Activated CD4-positive, alpha-beta T cell treated with anti-CD3 and anti-CD28 coated beads for 4 hours (primary cell): ENCODE data around the gene BACH2.
"Not testable (repeated sequence)": the region's sequence is repeated elsewhere in the genome, so short reads cannot be mapped to it uniquely, and the experiment has no call there.

Experiments used
- DNase-seq, 2 donors: peaks; one replicate each; pipeline ENCODE4 v3.0.0-alpha.2; 2020

BACH2 gene

DNA sequence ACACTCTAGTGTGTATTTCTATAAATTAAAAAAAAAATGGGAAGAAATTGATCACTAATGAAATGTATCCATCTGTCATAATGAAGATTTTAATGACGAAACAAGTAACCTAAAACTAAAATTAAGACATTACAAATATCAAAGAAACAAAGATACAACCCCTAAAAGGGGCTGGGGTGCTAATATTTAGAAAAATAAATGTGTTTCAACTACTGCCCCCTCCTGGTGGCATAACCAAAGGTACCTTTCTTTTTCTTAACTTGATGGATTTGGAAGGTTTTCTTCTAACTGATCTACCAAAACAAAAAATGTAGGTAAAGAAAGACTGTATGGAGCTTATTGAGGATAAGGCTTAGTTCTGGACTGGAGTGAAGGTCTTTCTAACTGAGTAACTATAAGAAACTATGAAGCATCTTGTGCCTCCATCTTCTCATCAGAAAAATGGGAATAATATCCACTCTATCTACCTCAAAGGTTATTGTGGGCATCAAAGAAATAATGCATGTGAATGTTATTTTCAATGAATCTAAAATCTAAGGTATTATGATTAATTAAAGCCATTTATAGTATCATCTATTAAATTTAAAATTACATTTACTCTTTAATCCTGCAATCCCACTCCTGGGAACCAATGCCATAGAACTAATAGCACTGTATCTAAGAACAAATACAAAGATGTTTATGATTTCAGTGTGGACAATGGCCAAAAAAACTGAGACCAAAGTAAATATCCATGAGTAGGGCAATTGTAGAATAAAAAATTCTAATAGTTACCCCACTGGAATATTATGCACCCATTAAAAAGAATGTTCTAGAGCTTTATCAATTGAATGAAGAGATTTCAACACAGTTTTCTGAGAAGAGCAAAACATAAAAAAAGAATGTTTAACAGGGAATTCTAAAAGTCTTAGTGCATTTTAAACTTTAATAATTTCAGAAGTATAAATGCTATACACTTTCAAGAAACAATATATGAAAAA lies 117.2 kb downstream of the BACH2 start:
- peak in 1 of 2 donors; percentile 35 for DNase-seq

DNA sequence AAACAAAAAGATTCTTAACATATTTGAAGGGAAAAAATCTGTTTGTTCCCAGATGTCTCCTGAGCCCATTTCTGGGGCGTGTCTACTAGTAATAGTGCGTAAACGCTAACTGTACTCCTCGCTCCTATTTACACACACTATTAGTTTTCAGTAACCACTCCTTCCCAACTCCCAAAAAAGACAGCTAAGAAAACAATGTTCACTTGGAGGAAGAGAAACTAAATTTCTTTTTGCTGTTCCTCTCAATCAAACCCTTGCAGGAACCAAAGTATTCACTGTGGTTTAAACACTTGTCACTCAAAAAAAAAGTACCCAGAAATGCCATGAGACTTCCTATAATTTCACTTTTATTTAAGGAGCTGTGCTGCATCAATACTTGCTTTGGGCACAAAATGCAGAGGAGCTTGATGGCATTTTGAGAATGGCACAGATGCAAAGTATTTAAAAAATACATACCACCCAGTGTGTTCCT lies 118.2 kb downstream of the BACH2 start:
- DNase-seq = no peak

DNA sequence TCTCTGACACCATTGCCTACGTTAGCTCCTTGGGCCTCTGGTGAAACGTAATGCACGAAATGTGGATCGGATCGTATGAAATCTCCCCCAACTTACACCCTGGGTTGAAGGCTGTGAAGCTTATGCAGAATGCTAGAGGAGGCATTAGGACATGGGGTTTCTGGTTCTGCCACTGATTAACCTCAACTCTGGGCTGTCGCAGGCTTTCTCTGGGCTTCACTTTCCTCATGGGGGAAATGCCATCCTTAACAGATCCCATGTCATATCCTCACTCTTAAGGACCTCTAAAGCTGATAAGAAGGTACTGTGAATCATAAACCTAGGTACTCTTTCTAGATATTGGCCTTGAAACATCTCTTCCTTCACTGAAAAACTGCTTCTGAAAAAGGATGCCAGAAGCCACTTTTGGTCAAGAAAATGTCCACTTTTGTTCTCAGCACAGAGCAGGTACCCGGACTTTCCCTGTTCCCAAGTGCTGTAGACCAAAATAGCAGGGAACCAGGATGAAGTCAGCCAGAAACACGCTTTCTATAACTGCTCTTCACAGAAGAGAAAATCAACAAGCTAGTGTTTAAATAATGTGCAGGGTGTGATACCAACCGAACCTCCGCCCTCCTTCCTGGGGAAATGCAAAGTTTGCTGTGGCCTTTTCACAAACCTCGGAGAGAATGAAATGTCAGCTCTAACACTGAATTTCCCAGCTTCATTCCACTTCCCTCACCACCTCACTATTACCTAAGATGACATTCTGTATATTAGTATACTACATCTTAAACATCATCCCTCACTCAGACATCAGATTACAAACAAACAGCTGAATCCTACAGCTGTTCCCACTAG lies 118.9 kb downstream of the BACH2 start:
- DNase-seq = no peak

DNA sequence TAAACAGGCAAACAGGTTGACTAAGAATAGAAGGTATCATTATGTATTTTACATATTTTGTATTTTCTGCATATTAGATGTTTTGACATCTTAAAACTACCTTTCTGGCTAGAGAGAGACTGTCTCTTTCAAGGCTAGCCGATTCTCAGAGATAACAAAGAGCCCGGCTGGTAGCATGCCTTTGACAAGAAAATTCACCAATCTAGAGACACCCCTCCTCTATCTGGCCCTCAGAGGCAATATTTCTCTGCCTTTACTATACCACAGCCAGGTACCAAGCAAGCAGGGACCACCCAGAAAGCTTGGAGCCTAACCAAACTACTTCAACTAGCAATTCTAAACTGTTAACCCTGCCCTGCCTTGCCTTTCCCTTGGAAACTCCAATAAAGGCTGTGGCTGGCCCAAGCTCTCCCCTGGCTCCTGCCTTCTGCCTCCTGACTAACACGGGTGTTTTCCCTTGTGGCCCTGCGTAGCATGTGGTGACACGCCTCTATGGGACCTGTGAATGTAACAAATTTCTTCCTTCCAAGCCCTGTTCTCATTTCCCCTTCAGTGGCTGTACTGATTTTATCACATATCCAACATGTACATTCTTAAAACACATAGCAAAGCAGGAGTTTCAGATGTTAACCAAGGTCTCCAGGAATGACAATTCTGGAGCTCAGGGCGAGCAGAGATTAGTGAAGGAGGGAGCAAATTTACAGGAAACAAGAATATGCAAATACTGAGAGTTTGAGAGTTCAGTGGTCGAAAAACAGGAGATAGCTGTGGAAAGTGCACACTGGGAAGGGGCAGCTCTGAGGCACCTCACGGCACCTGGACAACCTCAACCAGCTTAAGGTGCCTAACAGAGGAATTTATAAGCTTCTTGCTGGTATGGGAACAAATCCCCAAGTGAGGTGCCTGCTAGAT lies 120.8 kb downstream of the BACH2 start:
- peak; percentile 60 to 61 for DNase-seq

DNA sequence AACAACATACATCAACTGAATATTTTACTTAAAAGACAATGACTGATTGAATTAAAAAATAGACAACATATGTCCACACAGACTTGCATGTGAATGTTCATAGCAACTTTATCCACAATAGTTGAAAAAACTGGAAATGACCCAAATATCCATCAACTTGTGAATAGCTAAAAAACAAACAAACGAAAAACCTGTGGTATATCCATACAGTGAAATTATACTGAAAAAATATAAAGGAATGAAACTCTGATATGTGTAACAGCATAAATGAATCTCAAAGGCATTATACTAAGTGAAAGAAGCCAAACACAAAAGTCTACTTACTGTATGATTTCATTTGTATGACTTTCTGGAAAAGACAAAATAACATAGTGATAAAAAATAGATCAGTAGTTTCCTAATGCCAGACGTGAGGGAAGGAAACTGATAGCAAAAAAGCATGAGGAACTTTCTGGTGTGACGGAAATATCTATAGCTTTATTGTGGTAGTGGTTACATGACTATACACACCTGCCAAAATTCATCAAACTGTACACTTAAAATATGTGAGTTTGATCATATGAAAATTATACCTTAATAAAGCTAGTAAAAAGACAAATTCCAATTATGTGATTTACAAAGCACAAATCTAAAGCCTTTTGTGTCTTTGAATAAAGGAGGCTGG lies 123.2 kb downstream of the BACH2 start:
- DNase-seq = no peak

DNA sequence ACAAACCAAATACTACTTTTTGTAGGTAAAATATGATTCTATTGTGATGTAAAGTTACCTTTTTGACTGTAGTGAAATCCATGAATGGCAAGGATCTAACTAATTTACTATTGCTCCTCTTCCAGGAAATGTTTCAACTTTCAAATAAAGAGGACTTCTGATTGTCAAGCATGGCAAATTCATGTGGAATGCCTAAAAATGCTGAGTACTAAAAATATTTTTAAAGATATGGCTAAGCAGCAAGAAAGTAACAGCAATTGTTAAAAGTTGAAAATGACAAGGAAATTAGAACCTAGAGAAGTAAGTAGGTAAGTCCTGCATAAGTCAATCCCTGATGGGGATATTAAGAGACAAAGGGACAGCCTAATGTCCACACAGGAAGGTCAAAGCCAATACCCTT lies 126.0 kb downstream of the BACH2 start:
- DNase-seq = no peak

DNA sequence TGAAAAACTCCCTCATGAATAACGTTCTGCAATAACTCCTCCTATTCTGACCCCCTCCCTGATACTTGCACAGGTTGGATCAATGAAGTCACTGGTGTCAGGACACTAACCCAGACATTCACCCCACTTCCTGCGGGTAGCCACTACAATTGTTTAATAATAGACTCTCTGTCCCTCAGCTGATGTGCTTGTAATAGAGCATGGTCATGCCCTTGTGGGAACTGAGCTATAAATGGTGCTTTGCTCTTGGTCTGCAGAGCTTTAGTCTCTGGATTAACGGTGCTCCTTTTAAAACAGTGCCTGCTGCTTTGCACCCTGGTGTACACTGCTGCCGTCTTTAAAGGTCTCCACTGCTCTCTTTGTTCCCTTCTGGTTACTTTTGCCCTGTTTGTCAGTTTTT lies 127.3 kb downstream of the BACH2 start:
- DNase-seq = no peak

DNA sequence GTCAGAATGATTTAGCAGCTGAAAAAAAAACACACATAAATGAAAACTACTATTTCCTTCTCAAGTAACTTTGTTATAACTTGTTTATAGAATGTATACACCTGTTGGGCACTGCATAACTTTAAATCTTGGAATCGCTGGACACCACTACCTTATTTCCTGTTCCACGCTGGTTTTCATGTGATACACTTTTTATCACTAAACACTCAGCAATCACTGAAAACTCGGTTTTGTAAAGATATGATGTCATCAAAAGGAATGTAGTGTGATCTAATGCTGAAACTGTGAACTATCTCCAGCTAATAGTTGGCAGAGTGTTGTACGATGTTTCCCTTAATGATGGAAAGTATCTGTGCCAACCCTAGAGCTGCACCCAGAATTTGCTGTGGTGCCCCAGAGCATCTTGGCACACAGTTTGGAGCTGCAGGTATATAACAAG lies 127.9 kb downstream of the BACH2 start:
- DNase-seq = no peak

DNA sequence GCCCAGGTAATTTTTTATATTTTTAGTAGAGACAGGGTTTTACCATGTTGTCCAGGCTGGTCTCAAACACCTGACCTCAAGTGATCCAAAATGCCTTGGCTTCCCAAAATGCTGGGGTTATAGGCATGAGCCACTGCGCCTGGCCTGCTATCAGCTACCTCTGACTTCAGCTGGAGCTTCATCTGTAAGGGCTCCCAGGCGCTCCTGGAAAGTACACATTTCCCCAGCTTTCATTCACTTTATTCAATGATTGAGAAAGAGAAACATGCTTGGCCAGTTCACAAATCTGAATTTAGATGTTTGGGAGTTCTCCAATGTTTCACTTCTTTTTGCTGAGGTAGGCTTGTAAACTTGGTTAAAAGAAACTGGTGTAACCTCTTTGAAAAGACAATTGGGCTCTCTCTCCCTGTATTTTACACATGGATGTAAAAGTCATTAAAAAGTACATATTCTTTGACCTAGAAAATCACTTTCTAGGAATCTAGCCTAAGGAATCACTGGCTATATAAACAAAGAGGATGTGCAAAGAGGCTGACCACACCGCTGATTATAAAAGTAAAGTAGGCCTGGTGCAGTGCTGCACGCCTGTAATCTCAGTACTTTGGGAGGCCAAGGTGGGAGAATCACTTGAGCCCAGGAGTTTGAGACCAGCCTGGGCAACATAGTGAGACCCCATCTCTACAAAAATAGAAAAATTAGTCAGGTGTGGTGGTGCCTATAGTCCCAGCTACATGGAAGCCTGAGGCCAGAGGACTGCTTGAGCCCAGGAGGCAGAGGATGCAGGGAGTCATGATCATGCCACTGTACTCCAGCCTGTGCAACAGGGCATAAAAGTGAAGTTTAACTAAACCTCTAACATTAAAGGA lies 128.9 kb downstream of the BACH2 start:
- DNase-seq = no peak

DNA sequence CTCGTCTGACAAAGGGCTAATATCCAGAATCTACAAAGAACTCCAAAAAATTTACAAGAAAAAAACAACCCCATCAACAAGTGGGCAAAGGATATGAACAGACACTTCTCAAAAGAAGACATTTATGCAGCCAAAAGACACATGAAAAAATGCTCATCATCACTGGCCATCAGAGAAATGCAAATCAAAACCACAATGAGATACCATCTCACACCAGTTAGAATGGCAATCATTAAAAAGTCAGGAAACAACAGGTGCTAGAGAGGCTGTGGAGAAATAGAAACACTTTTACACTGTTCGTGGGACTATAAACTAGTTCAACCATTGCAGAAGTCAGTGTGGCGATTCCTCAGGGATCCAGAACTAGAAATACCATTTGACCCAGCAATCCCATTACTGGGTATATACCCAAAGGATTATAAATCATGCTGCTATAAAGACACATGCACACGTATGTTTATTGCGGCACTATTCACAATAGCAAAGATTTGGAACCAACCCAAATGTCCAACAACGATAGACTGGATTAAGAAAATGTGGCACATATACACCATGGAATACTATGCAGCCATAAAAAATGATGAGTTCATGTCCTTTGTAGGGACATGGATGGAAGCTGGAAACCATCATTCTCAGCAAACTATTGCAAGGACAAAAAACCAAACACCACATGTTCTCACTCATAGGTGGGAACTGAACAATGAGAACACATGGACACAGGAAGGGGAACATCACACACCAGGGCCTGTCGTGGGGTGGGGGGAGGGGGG lies 130.3 kb downstream of the BACH2 start:
- not testable (repeated sequence) for DNase-seq

DNA sequence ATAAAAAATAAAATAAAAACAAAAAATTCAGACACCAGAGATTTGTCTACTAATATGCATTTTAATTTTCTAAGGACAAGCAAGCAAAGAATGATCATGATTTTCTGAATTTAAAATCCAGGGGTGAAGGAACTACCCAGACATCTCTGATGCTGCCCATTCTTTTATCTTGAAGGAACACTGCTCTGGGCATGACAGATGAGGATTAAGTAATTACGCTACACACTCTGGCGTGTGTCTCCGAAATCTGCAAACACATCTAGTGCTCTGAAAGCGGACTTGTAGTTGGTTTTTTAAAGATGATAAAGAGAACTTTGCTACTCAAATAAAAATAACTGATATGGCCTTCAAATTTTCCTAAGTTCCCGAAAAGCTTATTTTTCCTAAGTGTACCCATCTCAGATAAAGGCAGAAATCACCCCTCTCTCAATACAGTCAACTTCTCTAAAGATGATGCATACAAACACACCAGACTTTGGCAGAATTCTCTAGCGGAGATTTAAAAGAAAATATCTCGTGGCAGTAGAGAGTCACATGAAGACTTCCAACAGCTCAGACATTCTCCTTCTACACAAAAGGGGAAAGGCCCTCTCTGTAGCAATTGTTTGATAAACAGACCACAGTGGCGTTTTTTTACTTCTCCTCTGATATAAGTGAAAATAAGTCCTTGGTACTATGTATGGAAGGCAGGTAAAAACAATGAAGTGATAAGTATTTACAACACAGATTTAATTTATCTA lies 133.8 kb downstream of the BACH2 start:
- DNase-seq = no peak

DNA sequence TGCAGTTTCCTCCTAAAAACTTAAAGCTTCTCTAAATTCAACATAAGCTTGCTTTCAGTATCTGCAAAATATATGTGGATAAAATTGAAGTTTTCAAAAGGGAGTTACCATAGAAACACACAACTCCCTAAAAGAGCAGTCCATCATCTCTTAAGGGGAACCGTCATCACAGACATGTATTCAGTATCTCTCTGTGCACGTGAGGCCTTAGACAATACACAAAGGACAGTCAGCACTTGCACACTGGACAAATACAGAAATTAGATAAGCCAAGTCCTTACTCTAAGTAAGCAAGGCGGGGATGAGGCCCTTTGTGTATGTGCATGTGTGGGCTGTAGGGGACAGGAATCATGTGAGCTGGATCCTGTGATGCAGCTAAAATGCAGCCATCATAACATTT lies 136.6 kb downstream of the BACH2 start:
- DNase-seq = no peak

DNA sequence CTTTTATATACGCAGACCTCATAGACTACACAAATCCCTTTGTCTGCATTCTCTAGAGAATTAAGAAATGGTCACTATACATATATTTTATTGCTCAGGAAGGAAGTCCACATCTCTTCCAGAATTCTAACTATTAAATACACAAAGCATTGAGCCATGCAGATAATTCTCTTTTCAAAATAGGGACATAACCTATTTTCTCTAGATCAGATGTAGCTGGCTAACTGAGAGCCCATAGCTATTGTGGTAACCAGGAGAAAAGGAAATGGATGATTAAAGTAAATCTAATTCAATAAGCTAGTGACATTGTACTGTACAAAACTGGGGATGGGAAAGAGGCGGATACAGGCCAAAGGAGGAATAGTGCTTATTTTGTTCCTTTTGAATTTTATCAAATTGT lies 137.2 kb downstream of the BACH2 start:
- DNase-seq = no peak

DNA sequence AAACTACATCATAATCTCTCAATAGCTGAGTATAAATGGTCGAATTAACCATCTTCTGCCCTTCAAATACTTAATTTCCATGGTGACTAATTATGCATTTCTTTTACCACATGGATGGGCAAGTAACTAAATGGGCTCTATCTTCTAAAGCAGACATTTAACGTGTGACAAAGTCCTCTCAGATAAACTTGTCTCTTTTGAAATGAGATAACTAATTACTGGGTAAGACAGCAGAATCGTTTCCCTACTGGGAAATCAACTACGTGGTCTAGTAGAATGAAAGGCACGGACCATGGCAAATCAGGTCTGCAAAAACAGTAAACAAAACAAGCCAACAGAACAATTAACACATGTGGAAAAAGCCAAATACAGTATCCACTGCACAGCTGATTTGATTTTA lies 137.7 kb downstream of the BACH2 start:
- no peak for DNase-seq

DNA sequence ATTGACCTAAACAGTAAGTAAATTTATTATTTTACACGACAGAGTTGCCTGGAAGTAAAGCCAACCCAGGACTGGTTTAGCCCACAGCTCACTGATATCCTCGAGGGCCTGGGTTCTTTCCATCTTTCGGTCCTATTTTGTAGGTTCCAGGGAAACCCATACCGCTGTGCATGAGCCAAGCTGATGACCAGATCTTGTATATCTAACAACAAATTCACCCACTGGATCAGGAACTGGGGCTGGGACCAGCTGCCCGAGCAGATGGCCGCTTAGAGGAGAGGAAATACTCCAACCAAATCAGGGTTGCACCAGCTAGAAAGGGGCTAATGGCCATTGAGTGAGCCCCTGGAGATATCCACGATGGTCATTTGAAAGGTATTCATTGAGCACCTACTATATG lies 139.2 kb downstream of the BACH2 start:
- DNase-seq = no peak

DNA sequence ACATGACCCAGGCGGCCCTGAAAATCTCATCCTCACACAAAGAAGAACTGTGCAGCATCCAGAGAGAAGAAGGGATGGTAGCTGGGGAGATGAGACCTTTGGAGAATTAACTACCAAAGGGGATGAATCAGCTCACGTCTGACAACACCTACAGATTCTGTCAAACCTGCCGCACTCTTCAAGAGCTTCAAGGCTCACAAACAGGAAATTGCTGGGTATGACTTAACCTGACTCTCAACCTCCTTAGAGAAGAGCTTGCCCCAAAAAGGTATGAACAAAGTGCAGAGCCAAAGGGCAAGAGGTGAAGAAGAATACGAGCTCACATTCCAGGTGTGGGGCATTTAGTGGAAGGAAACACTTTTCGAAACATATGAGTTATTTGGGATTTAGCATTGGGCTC lies 139.8 kb downstream of the BACH2 start:
- DNase-seq = peak; percentile 41 to 58

DNA sequence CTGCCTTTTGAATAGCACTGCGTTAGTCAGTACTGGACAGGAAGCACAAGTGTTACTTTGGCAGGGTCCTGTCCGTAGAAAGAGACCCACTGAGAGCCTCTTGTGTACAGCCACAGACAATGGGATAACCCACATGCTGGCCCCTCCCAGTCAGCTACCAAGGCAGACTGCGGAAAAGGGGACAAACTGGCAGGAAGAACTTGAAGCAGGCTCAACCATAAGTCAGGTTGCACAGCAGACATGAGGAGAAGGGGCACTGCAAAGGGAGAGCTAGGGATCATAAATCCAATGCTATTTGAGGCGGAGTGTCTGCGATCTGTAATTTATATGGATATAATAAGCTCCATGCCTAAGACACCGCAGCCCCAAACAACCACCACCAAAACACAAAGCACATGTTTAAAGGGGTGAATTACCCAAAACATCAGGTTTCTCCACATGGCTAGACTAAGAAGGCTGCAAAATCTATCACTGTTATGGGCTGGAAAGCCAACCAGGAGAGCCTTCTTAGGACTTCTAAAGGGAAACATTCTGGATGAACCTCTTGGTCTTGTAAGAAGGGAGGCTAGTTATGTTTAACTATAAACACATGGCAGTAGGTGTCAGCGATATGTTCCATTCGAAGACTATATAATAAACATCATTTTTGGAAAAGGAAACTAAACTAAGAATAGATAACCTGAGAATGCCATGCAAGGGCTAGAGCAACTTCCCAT lies 141.7 kb downstream of the BACH2 start:
- DNase-seq = no peak

DNA sequence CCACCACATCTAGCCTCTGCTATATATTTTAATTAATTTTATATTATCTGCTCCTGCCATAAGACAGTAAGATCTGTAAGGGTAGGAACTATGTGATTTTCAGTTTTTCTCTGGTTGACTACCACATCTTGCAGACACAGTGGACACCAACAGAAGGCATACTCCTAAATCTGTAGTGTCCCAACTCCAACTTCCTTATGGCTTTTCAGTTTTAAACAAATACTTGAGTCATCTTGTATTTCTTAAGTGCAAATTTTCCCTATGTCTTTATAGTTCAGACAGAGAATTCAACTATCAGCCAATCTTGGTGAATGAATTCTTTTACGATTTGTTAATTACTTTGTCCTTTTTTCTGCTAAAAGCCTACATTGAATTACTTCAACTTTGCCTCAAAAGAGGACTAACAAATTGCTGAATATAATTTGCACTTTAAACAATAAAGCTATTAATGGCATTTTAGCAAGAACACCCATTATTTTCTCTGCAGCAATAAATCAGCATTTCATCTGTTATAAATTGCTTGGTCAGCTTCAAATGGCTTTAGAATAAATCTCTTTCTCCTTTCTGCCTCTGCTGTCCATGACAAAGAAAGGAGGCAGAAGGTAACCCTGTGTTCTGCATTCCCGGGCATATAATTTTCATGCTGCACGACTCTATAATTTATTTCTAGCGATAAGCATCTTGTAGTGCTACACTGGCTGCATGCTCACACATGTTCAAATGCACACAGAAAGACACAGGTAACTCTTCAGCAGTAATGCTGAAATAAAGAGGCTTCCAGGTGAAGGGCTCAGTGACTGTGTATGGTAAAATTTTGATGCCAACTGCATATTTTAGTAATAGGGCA lies 144.8 kb downstream of the BACH2 start:
- DNase-seq = no peak
